Germinal center (tissue), 1 donor: ENCODE measurements around the gene GEMIN5.
"Not testable (repeated sequence)": the region's sequence is repeated elsewhere in the genome, so short reads cannot be mapped to it uniquely, and the experiment has no call there.

Experiments
- DNase-seq: peaks from one replicate; pipeline ENCODE4 v3.0.0; 2012; ENCODE audit warnings: mixed read lengths, low spot score

Gene GEMIN5

GRCh38 chr5:154944716-154945115 lies 6.7 kb upstream of the GEMIN5 start:
- no peak for DNase-seq

GRCh38 chr5:154943527-154943926 lies 5.5 kb upstream of the GEMIN5 start:
- DNase-seq: no peak

DNA sequence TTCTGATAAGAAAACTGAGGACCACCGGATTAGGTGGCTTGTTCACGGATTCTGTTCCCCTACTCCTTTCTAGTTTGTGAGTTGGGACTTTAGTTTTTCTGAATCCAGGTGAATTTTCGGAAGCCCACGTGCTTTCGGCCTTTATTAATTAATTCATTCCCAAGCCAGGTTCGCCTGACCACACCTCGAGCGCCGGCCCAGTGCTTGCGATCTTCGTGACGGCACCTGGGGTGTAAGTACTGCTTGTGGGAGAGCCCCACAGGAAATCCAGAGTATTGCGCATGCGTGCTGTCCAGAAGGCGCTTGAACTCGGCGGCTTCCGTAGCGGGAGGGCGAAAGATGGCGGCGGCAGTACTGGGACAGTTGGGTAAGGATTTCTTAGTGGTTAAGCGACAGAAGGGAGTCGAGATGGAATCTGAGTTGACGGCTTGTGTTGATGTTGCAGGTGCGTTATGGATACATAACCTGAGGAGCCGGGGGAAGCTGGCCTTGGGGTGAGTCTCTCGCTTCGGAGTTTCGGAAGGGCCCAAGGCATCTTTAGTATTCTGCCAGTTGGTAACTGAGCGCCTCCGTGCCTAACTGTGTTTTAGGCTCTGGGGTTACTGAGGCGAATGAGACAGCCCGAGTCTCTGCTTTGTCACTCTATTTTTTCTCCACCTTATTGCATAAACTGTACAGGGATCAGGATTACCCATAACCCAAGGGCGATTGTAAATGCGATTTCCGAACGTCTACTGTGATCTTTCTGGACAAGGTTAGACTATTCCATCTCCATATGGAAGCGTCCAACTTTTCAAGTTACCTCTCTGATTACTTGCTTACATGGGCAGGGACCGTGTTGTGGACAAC lies 3.0 kb upstream of the GEMIN5 start, which contains the start of gene MRPL22:
Gene MRPL22 (plus strand): TSS at position 302 of the 849 bp plus-strand sequence. CDS start 38 bp downstream, at position 340.
- peak; percentile 94 for DNase-seq

GRCh38 chr5:154940375-154940771 lies 2.4 kb upstream of the GEMIN5 start:
- no peak for DNase-seq

- not testable (repeated sequence) for DNase-seq
Measured at GRCh38 chr5:154939387-154939786, 1.4 kb upstream of the GEMIN5 start.

DNA sequence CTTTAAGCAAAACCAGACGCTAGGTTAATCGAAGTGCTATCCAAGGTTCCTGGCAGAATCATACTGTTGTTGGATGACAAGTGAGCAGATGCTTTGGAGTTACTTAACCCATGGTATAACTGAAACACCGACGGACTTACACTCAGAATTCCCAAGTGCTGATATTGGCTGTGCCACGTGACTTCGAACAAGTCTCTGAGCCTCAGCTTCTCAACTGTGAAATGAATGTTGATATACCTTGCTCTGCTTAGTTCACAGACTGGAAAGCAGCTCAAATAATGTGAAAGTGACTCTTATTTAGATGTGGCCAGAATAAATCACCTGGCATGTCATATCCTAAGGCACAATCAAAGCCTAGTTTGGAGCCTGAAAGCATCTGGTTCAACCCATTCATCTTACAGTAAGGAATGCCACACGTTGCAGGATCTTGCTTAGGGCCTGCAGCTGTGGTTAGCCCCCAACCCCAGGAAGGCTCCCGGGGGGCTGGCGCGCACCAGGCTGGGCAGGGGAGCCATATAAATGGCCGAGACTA lies 759 bp downstream of the GEMIN5 start:
- DNase-seq: no peak

- DNase-seq: no peak
Measured at GRCh38 chr5:154934881-154935280, 3.1 kb downstream of the GEMIN5 start.

DNA sequence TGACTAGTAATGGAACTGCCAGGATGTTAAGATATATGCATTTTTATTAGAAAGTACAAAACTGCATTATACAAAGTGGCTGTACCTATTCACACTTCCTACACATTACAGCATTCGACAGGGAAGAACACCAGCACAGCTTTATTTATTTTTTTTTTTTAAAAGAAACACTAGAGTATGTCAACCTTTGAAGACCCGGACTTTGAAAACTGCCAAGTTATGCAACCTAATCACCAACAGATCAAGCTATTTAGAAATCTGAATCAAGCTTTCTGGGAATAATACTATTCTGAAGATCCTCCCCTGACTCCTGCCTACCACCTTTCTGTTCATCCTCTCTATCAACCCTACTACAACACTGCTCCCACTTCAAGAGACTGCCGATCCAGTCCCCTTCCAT lies 4.5 kb downstream of the GEMIN5 start:
- DNase-seq: no peak

- no peak for DNase-seq
Measured at GRCh38 chr5:154923441-154924430, 14.3 kb downstream of the GEMIN5 start.

DNA sequence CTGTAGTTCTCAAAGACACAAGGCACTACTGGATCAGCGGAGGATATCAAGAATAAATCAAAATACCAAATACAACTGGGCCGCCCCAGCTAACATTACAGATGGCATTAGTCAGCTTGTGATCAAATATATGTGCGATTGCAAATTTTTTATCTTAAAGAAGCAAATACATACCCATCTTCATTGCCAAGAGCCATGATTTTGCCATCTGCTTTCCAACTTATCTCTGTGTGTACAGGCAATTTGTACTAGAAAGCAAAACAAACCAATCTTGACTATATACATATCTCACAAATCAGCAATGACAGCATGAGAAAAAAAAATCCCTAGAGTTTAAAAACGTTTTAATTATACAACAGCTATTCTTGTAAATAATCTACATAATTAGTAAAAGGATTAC lies 20.3 kb downstream of the GEMIN5 start:
- no peak for DNase-seq

GRCh38 chr5:154916874-154917273 lies 21.1 kb downstream of the GEMIN5 start:
- DNase-seq: no peak

DNA sequence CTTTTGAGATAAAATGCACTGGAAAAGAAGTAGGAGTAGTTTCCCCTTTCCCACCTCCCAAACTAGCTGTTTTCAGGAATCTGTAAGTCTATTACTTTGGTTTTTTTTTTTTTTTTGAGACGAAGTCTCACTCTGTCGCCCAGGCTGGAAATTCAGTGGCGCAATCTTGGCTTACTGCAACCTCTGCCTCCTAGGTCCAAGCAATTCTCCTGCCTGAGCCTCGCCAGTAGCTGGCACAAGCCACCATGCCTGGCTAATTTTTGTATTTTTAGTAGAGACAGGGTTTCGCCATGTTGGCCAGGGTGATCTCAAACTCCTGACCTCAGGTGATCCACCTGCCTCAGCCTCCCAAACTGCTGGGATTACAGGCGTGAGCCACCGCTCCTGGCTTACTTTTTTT lies 32.4 kb downstream of the GEMIN5 start:
- not testable (repeated sequence) for DNase-seq

- DNase-seq: no peak
Measured at GRCh38 chr5:154901913-154902312, 36.1 kb downstream of the GEMIN5 start.

DNA sequence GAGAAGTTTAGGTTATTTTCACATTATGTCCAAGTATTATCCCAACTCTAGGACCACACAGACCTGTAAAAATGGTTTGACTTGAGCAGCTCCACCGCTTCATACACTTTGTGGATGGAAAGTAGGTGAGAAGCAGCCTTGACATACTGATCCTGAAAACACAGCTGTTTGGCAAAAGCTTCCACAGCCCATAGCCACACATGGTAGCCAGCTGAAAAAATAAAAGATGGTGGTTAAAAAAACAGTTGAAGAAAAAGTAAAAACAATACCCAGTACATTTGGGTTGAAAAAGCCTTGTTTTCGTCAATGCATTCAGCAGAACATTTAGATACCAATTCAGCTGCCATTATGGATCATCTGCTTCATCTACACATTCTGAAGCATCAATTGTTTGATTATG lies 36.7 kb downstream of the GEMIN5 start:
- DNase-seq: no peak

GRCh38 chr5:154900066-154900465 lies 37.9 kb downstream of the GEMIN5 start:
- no peak for DNase-seq

DNA sequence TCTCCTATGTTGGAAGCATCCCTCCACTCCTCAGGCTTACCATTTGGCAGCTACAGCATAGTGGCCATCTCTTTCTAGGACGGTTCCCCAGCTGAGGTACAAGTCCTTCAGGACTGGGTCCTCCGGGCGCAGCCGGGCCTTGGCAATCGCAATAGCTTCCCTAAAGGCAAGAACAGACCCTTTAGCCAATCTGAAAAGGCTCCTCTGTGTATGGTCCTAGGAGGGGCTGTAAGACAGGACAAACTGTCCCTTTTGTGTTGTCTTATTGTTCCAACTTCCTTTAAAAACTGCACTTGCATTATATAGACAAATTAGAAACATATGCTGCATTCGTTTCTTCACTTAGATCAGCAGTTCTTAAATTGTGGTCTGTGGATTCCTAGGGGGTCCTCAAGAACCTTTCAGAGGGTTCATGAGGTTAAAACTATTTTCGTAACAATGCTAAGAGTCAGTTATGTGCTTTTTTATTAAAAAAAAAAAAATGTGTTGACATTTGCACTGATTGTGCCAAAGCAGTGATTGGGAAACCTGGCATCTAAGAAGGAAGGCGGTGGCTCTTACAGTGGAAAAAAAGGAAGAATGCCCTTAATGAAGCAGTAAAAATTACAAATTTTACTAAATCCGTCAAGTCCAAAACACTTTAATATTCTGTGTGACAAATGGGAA lies 38.7 kb downstream of the GEMIN5 start:
- DNase-seq: no peak

- DNase-seq: no peak
Measured at GRCh38 chr5:154898210-154898609, 39.8 kb downstream of the GEMIN5 start.

GRCh38 chr5:154896562-154897165 lies 41.3 kb downstream of the GEMIN5 start:
- no peak for DNase-seq

GRCh38 chr5:154895606-154896561 lies 42.1 kb downstream of the GEMIN5 start:
- DNase-seq: no peak

DNA sequence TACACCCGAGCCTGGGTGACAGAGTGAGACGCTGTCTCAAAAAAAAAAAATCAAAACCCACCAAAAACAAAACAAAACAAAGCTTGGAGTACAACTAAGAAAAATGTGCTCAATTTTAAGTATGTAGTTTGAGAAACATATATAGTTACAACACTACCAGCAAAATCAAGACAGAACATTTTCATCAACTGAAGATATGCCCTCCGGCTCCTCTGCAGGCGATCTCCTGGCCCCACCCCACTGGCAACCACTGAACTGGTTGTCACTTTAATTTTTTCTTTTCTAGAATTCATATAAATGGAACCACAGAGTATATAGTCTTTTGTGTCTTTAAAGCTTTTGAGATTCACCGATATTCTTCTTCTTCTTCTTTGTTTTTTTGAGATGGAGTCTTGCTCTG lies 44.6 kb downstream of the GEMIN5 start:
- DNase-seq: no peak
